Suprapubic skin (tissue), 4 donors: Measurements from ENCODE around the gene ZNF24. TPM values are rescaled to one million over a fixed set of nuclear protein-coding genes. Genes with fewer than 3 reads are reported as not detected.

ENCODE experiments used
- DNase-seq, 2 donors: peaks; one replicate each; pipeline ENCODE4 v3.0.0-alpha.2; 2019; ENCODE audit warnings: low spot score in 2 of 2
- H3K27ac ChIP-seq: fragments of 200-600 bp; sonication (generic); one replicate; pipeline ENCODE4 v1.5.1; 2019
- H3K27me3 ChIP-seq: fragments of 200-600 bp; sonication (generic); one replicate; pipeline ENCODE4 v1.5.1; 2019
- H3K36me3 ChIP-seq: fragments of 200-600 bp; sonication (generic); one replicate; pipeline ENCODE4 v1.5.1; 2019
- H3K4me1 ChIP-seq: fragments of 200-600 bp; sonication (generic); one replicate; pipeline ENCODE4 v1.5.1; 2019
- H3K4me3 ChIP-seq: fragments of 200-600 bp; sonication (generic); one replicate; pipeline ENCODE4 v1.5.1; 2019; ENCODE audit warnings: mild to moderate bottlenecking
- H3K9me3 ChIP-seq: fragments of 200-600 bp; sonication (generic); one replicate; pipeline ENCODE4 v1.5.1; 2019
- CTCF ChIP-seq, 2 donors: fragments of 200-600 bp in 1 of 2; fragments of 450-650 bp in 1 of 2; sonication (generic) in 1 of 2; IDR thresholded peaks; one replicate each; pipeline ENCODE4 v1.5.1; 2016 to 2019; ENCODE audit warnings: antibody characterized with exemption in 2 of 2, mild to moderate bottlenecking in 1 of 2, moderate library complexity in 1 of 2
- EP300 ChIP-seq: sonication (generic); formaldehyde crosslinking; IDR thresholded peaks from one replicate; pipeline ENCODE4 v1.6.1; 2017; ENCODE audit warnings: antibody characterized with exemption
- POLR2A ChIP-seq, 2 donors: fragments of 450-650 bp; IDR thresholded peaks; one replicate each; pipeline ENCODE4 v1.6.1; 2017; ENCODE audit warnings: antibody characterized with exemption in 2 of 2, mild to moderate bottlenecking in 2 of 2, moderate library complexity in 2 of 2
- POLR2AphosphoS5 ChIP-seq, 3 donors: sonication (generic); formaldehyde crosslinking; IDR thresholded peaks; one replicate each; pipeline ENCODE4 v1.6.1; 2017; ENCODE audit warnings: antibody characterized with exemption in 3 of 3
- WGBS: methylation state at CpG from one replicate; pipeline ENCODE4 v1.1.5; 2018; 5-methylcytosine and 5-hydroxymethylcytosine counted together
- total RNA-seq, 4 donors: library from RNA; depleted of rRNA; stranded (reverse); fragments of >200 nt; gene quantifications; one replicate each; pipeline ENCODE4 v1.1.0, GENCODE V29; 2016

The ZNF24 gene
- total RNA-seq, 4 donors from 2014 or later, result 28.9 to 46.4 (median 37.4) TPM

- peaks cover 4% of the 10 kb centered on the region for H3K4me1 ChIP-seq
- H3K36me3 ChIP-seq, result peaks cover 3% of the 10 kb centered on the region
- no peak for DNase-seq
- no peaks in the 10 kb centered on the region for H3K9me3 ChIP-seq
- no peak overlapping the region for H3K27ac ChIP-seq
- WGBS, result 100% methylated on average over 1 of the region's 1 CpG
- H3K27me3 ChIP-seq, result no peaks in the 10 kb centered on the region
- H3K4me3 ChIP-seq, result no peak overlapping the region
- TF ChIP-seq EP300 (no peak), CTCF (IDR thresholded peaks at IDR 0.05) (no peak), POLR2A (IDR thresholded peaks at IDR 0.05) (no peak), POLR2AphosphoS5 (IDR thresholded peaks at IDR 0.05) (no peak)
These were observed 27.4 kb upstream of the ZNF24 start for GRCh38 chr18:35371412-35372195.

- WGBS, result 92% methylated on average over 6 of the region's 6 CpGs
- Histone ChIP-seq H3K9me3 (no peaks in the 10 kb centered on the region), H3K27me3 (no peaks in the 10 kb centered on the region), H3K36me3 (peaks cover 3% of the 10 kb centered on the region), H3K4me1 (no peaks in the 10 kb centered on the region), H3K27ac (no peak overlapping the region), H3K4me3 (no peak overlapping the region)
- TF ChIP-seq POLR2A (IDR thresholded peaks at IDR 0.05), result no peak
- TF ChIP-seq POLR2AphosphoS5 (IDR thresholded peaks at IDR 0.05), result no peak
- no peak for TF ChIP-seq EP300
- no peak for TF ChIP-seq CTCF (IDR thresholded peaks at IDR 0.05)
- DNase-seq, result no peak
These were observed 24.9 kb upstream of the ZNF24 start for GRCh38 chr18:35369126-35369525.

- TF ChIP-seq EP300, result no peak
- TF ChIP-seq POLR2AphosphoS5 (IDR thresholded peaks at IDR 0.05), result no peak
- TF ChIP-seq CTCF (IDR thresholded peaks at IDR 0.05), result no peak
- no peak for TF ChIP-seq POLR2A (IDR thresholded peaks at IDR 0.05)
- no peaks in the 10 kb centered on the region for H3K9me3 ChIP-seq
- no peak overlapping the region for H3K4me3 ChIP-seq
- H3K27me3 ChIP-seq, result no peaks in the 10 kb centered on the region
- H3K36me3 ChIP-seq, result peaks cover 3% of the 10 kb centered on the region
- WGBS, result 97% methylated on average over 6 of the region's 6 CpGs
- no peak for DNase-seq
- H3K27ac ChIP-seq, result no peak overlapping the region
- no peaks in the 10 kb centered on the region for H3K4me1 ChIP-seq
These were observed 24.4 kb upstream of the ZNF24 start for GRCh38 chr18:35368595-35368994.

GRCh38 chr18:35362531-35362930 is 18.3 kb upstream of the ZNF24 start:
- Histone ChIP-seq H3K27me3 (no peaks in the 10 kb centered on the region), H3K4me1 (no peaks in the 10 kb centered on the region), H3K9me3 (no peaks in the 10 kb centered on the region), H3K4me3 (no peak overlapping the region), H3K27ac (no peak overlapping the region), H3K36me3 (no peaks in the 10 kb centered on the region)
- no peak for TF ChIP-seq POLR2AphosphoS5 (IDR thresholded peaks at IDR 0.05)
- DNase-seq, result no peak

- 63% methylated on average over 2 of the region's 2 CpGs for WGBS
- Histone ChIP-seq H3K27ac (no peak overlapping the region), H3K4me1 (no peaks in the 10 kb centered on the region), H3K36me3 (no peaks in the 10 kb centered on the region), H3K4me3 (no peak overlapping the region), H3K9me3 (no peaks in the 10 kb centered on the region), H3K27me3 (no peaks in the 10 kb centered on the region)
- no peak for DNase-seq
- TF ChIP-seq POLR2AphosphoS5 (IDR thresholded peaks at IDR 0.05), result no peak
- no peak for TF ChIP-seq CTCF (IDR thresholded peaks at IDR 0.05)
- TF ChIP-seq POLR2A (IDR thresholded peaks at IDR 0.05), result no peak
- TF ChIP-seq EP300, result no peak
These were observed 17.5 kb upstream of the ZNF24 start for GRCh38 chr18:35361570-35362321.
